Fibroblast of lung (primary cell): Measurements from ENCODE around the gene FKBP8. TPM values are rescaled to one million over a fixed set of nuclear protein-coding genes. Genes with fewer than 3 reads are reported as not detected.

ENCODE experiments used
- DNase-seq, 2 donors: peaks; one replicate each; pipeline versions ENCODE4 v3.0.0 to v3.0.0-alpha.2; 2010; ENCODE audit warnings: low read depth in 2 of 2
- H2AFZ ChIP-seq: 2 replicates; pipeline ENCODE4 v1.5.1; 2012; ENCODE audit warnings: low read length, control low read depth, inconsistent platforms
- H3K27ac ChIP-seq: 2 replicates; pipeline ENCODE4 v1.5.1; 2011; ENCODE audit warnings: low read length, control low read depth; ENCODE audit not compliant: insufficient read depth
- H3K27me3 ChIP-seq: 2 replicates; pipeline ENCODE4 v1.5.1; 2011; ENCODE audit warnings: mild to moderate bottlenecking, low read length; ENCODE audit not compliant: control insufficient read depth, insufficient read depth
- H3K36me3 ChIP-seq: 2 replicates; pipeline ENCODE4 v1.5.1; 2011; ENCODE audit warnings: low read length; ENCODE audit not compliant: control insufficient read depth, insufficient read depth
- H3K4me1 ChIP-seq: 2 replicates; pipeline ENCODE4 v1.5.1; 2011; ENCODE audit warnings: low read length; ENCODE audit not compliant: control insufficient read depth, insufficient read depth; ENCODE audit errors: extremely low read depth
- H3K4me2 ChIP-seq: 2 replicates; pipeline ENCODE4 v1.5.1; 2011; ENCODE audit warnings: low read length, control low read depth; ENCODE audit not compliant: insufficient read depth; ENCODE audit errors: extremely low read depth
- H3K4me3 ChIP-seq, 4 experiments: fragments of 200-600 bp in 1 of 4; sonication (generic) in 1 of 4; replicated peaks in 1 of 4; 2 replicates each; pipeline ENCODE4 v1.5.1; 2011 to 2016; ENCODE audit warnings: low read length in 4 of 4, low read depth in 3 of 4, mild to moderate bottlenecking in 3 of 4, control low read depth in 2 of 4, inconsistent platforms in 1 of 4, mixed read lengths in 1 of 4; ENCODE audit not compliant: insufficient read depth in 1 of 4; ENCODE audit errors: control extremely low read depth in 1 of 4
- H3K79me2 ChIP-seq: 2 replicates; pipeline ENCODE4 v1.5.1; 2012; ENCODE audit warnings: mild to moderate bottlenecking, low read length, inconsistent platforms; ENCODE audit not compliant: control insufficient read depth, insufficient read depth
- H3K9ac ChIP-seq: 2 replicates; pipeline ENCODE4 v1.5.1; 2011; ENCODE audit warnings: mild to moderate bottlenecking, low read length, control low read depth; ENCODE audit not compliant: insufficient read depth
- H3K9me3 ChIP-seq: 2 replicates; pipeline ENCODE4 v1.5.1; 2012; ENCODE audit warnings: low read depth, low read length; ENCODE audit not compliant: control insufficient read depth, insufficient read depth
- H4K20me1 ChIP-seq: 2 replicates; pipeline ENCODE4 v1.5.1; 2011; ENCODE audit warnings: low read length; ENCODE audit not compliant: control insufficient read depth, insufficient read depth; ENCODE audit errors: extremely low read depth
- EZH2 ChIP-seq: IDR thresholded peaks from 2 replicates; pipeline ENCODE4 v1.5.1; 2012; ENCODE audit warnings: low read length, control low read depth, mild to moderate bottlenecking; ENCODE audit errors: missing control alignments
- polyA plus RNA-seq, 2 donors: library from polyadenylated mRNA; depleted of rRNA in 1 of 2; stranded (reverse) in 1 of 2; unstranded in 1 of 2; fragments of >200 nt; gene quantifications; 2 replicates each; pipeline ENCODE4 v1.2.1, GENCODE V29; 2011 to 2012; ENCODE audit warnings: missing spikeins in 1 of 2
- total RNA-seq: library from RNA; depleted of rRNA; stranded (reverse); fragments of >200 nt; gene quantifications from 2 replicates; pipeline ENCODE4 v1.2.1, GENCODE V29; 2014
- TF ChIP-seq, protein P1 (sequence below), 2 donors: IDR thresholded peaks in 1 of 2; conservative IDR thresholded peaks in 1 of 2; 1 replicate in 1 of 2; 2 replicates in 1 of 2; pipeline ENCODE4 v1.5.1; 2011 to 2012; ENCODE audit warnings: low read length in 2 of 2, control low read depth in 1 of 2, inconsistent platforms in 1 of 2, low read depth in 1 of 2, mild to moderate bottlenecking in 1 of 2

The FKBP8 gene
- total and polyA plus RNA-seq, 2 donors (not counting 1 experiment from before 2014, with no cell fraction given), result 135 to 289 TPM

DNA sequence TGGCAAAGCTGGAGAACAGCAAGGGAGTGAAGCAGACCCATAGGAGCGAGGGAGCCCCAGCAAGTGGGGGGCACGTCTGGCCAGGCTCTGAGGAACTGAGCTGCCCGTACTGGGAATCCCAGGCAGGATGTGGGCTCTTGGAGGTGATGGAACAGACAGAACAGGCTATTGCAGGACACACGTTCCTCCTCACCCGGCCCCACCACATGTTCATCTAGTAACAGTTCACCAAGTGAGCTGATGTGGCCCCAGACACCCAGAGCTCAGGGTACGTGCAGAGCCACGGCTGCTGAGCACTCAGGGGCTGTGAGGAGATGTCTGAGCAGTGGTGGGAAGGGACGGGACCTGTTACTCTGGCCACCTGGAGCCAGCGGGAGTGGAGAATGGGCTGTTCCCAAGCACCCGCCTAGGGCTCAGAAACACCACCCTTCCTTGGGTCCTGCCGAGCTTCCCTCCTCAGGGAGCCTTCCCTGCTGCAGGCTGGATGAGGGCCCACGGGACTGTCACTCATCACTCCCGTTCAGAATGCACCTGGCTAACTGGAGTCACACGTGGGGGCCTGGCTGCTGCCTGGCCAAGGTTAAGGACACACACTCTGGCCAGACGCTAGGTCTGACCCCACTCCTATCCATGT, 39.9 kb downstream of the FKBP8 start:
- Histone ChIP-seq H3K4me2 (no peak overlapping the region), H3K4me3 (no peak overlapping the region), H3K27me3 (no peaks in the 10 kb centered on the region), H3K36me3 (no peaks in the 10 kb centered on the region), H2AFZ (no peak overlapping the region), H3K27ac (no peak overlapping the region), H4K20me1 (peaks cover 10% of the 10 kb centered on the region), H3K9me3 (no peaks in the 10 kb centered on the region), H3K79me2 (peaks cover 92% of the 10 kb centered on the region), H3K9ac (no peak overlapping the region), H3K4me1 (peaks cover 27% of the 10 kb centered on the region)
- TF ChIP-seq, protein P1, sequence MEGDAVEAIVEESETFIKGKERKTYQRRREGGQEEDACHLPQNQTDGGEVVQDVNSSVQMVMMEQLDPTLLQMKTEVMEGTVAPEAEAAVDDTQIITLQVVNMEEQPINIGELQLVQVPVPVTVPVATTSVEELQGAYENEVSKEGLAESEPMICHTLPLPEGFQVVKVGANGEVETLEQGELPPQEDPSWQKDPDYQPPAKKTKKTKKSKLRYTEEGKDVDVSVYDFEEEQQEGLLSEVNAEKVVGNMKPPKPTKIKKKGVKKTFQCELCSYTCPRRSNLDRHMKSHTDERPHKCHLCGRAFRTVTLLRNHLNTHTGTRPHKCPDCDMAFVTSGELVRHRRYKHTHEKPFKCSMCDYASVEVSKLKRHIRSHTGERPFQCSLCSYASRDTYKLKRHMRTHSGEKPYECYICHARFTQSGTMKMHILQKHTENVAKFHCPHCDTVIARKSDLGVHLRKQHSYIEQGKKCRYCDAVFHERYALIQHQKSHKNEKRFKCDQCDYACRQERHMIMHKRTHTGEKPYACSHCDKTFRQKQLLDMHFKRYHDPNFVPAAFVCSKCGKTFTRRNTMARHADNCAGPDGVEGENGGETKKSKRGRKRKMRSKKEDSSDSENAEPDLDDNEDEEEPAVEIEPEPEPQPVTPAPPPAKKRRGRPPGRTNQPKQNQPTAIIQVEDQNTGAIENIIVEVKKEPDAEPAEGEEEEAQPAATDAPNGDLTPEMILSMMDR (conservative IDR thresholded peaks at IDR 0.05 in 1 of 2, IDR thresholded peaks at IDR 0.05 in 1 of 2; ENCODE audit: low read depth in 1 of 2, low read length in 2 of 2), result no peak
- no peak for TF ChIP-seq EZH2
- DNase-seq, result no peak

DNA sequence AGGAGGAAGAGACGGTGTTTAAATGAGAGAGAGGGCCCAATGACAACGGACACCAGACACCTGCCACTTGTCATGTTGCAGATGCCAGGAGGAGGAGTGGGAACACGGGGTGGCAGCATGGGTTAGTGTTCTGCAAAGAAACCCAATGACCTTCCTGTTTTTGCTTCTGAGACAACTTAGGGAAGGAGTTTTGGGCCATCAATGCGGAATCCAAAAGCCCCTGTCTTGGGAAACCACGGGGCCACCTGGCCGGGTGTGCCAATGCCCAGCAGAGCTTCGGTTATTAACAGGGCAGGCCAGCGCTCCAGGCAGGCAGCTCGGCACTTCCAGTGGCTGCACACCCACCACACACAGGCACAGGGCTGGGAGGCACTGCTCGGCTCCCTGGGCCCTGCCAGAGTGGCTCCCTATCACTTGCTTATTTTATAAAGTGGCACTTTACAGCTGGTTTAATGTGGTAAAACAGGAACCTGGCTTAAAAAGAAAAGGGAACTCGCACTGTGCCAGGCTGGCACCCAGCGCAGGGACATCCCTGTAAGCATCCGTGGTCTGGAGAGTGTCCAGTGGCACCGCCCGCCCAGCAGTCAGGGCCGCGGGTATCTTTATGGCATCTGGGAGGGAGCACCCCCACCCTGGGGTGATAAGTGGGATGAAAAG, 40.6 kb downstream of the FKBP8 start:
- Histone ChIP-seq H3K27ac (no peak overlapping the region), H3K79me2 (peaks cover 96% of the 10 kb centered on the region), H3K9ac (no peak overlapping the region), H4K20me1 (peaks cover 10% of the 10 kb centered on the region), H2AFZ (no peak overlapping the region), H3K4me2 (no peak overlapping the region), H3K27me3 (no peaks in the 10 kb centered on the region), H3K4me3 (no peak overlapping the region), H3K36me3 (no peaks in the 10 kb centered on the region), H3K4me1 (peaks cover 26% of the 10 kb centered on the region), H3K9me3 (no peaks in the 10 kb centered on the region)
- no peak for TF ChIP-seq EZH2
- TF ChIP-seq, protein P1 (conservative IDR thresholded peaks at IDR 0.05 in 1 of 2, IDR thresholded peaks at IDR 0.05 in 1 of 2; ENCODE audit: low read depth in 1 of 2, low read length in 2 of 2), result no peak
- DNase-seq, result no peak

DNA sequence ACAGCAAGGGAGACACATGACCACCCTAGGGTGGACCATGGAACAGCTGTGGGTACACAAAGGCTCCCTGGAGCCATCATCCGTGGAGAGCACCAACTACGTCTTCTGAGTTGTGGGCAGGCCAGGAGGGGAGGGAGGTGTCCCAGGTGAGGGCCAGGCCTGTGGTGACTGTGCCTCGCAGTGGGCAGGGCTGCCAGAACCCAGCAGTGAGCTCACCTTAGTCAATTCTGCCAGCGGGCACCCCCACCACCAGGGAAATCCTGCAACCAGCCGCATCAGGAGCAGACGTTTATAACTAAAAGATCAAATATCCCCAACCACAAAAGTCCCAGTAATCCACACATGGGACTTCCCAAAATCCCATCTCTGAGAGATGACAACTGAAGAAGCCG, 41.1 kb downstream of the FKBP8 start:
- Histone ChIP-seq H3K27me3 (no peaks in the 10 kb centered on the region), H3K9me3 (no peaks in the 10 kb centered on the region), H3K4me1 (peaks cover 21% of the 10 kb centered on the region), H2AFZ (no peak overlapping the region), H3K36me3 (no peaks in the 10 kb centered on the region), H3K4me2 (no peak overlapping the region), H3K27ac (no peak overlapping the region), H3K79me2 (peaks cover 92% of the 10 kb centered on the region), H3K9ac (no peak overlapping the region), H3K4me3 (no peak overlapping the region), H4K20me1 (peaks cover 10% of the 10 kb centered on the region)
- no peak for DNase-seq
- TF ChIP-seq, protein P1 (conservative IDR thresholded peaks at IDR 0.05 in 1 of 2, IDR thresholded peaks at IDR 0.05 in 1 of 2; ENCODE audit: low read depth in 1 of 2, low read length in 2 of 2), result no peak
- TF ChIP-seq EZH2, result no peak
